Panc1 (cell line): ENCODE data around the gene NDNF.

ENCODE experiments used
- SIN3A ChIP-seq: IDR thresholded peaks from 2 replicates; pipeline ENCODE4 v1.6.1; 2012; ENCODE audit warnings: low read depth, mild to moderate bottlenecking, low read length, moderate library complexity, borderline replicate concordance; ENCODE audit not compliant: insufficient read depth
- TF ChIP-seq, protein P1 (sequence below): fragments of 450-650 bp; IDR thresholded peaks from 2 replicates; pipeline ENCODE4 v1.5.1; 2017; ENCODE audit warnings: mild to moderate bottlenecking
- TF ChIP-seq, protein P2 (sequence below), 2 experiments: IDR thresholded peaks; 2 replicates each; pipeline ENCODE4 v1.6.1; 2011 to 2012; ENCODE audit warnings: low read depth in 2 of 2, control low read depth in 1 of 2, low read length in 1 of 2, mild to moderate bottlenecking in 1 of 2, moderate library complexity in 1 of 2; ENCODE audit not compliant: insufficient read depth in 1 of 2

DNA sequence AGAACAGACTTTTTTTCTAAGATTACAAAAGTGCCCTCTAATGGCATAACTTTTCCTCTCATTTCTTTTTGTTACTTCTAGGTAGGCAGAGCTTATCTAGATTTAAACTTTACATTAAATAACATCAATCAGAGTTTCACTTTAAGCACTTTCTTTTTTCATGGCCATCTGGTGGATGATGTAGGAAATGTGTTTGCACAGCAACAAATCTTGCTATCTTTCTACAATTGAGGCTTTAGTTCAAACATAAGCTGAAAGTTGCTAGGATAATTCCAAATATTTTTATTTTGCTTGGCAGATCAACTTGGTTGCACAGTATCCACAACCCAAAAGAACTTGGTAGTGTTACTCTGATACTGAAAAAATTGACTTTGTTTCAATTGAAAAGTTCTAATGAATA is 22.0 kb downstream of the NDNF start:
- TF ChIP-seq, protein P1, sequence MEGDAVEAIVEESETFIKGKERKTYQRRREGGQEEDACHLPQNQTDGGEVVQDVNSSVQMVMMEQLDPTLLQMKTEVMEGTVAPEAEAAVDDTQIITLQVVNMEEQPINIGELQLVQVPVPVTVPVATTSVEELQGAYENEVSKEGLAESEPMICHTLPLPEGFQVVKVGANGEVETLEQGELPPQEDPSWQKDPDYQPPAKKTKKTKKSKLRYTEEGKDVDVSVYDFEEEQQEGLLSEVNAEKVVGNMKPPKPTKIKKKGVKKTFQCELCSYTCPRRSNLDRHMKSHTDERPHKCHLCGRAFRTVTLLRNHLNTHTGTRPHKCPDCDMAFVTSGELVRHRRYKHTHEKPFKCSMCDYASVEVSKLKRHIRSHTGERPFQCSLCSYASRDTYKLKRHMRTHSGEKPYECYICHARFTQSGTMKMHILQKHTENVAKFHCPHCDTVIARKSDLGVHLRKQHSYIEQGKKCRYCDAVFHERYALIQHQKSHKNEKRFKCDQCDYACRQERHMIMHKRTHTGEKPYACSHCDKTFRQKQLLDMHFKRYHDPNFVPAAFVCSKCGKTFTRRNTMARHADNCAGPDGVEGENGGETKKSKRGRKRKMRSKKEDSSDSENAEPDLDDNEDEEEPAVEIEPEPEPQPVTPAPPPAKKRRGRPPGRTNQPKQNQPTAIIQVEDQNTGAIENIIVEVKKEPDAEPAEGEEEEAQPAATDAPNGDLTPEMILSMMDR = peak; percentile 20; the same call in 1 of the 2 replicates
- TF ChIP-seq, protein P2, sequence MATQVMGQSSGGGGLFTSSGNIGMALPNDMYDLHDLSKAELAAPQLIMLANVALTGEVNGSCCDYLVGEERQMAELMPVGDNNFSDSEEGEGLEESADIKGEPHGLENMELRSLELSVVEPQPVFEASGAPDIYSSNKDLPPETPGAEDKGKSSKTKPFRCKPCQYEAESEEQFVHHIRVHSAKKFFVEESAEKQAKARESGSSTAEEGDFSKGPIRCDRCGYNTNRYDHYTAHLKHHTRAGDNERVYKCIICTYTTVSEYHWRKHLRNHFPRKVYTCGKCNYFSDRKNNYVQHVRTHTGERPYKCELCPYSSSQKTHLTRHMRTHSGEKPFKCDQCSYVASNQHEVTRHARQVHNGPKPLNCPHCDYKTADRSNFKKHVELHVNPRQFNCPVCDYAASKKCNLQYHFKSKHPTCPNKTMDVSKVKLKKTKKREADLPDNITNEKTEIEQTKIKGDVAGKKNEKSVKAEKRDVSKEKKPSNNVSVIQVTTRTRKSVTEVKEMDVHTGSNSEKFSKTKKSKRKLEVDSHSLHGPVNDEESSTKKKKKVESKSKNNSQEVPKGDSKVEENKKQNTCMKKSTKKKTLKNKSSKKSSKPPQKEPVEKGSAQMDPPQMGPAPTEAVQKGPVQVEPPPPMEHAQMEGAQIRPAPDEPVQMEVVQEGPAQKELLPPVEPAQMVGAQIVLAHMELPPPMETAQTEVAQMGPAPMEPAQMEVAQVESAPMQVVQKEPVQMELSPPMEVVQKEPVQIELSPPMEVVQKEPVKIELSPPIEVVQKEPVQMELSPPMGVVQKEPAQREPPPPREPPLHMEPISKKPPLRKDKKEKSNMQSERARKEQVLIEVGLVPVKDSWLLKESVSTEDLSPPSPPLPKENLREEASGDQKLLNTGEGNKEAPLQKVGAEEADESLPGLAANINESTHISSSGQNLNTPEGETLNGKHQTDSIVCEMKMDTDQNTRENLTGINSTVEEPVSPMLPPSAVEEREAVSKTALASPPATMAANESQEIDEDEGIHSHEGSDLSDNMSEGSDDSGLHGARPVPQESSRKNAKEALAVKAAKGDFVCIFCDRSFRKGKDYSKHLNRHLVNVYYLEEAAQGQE (IDR thresholded peaks at IDR 0.05; ENCODE audit: insufficient read depth in 1 of 2, low read depth in 2 of 2, low read length in 1 of 2) = no peak
- TF ChIP-seq SIN3A = no peak
